C1 segment of cervical spinal cord (tissue), 14 donors: ENCODE results near the gene SCFD2.
A peak's percentile ranks its signal among the peaks of the same experiment; 100 is the strongest.

ENCODE experiments used
- DNase-seq, 14 donors: peaks; one replicate each; lab custom pipeline; 2025; lab: John Stamatoyannopoulos, UW

Gene SCFD2

DNA sequence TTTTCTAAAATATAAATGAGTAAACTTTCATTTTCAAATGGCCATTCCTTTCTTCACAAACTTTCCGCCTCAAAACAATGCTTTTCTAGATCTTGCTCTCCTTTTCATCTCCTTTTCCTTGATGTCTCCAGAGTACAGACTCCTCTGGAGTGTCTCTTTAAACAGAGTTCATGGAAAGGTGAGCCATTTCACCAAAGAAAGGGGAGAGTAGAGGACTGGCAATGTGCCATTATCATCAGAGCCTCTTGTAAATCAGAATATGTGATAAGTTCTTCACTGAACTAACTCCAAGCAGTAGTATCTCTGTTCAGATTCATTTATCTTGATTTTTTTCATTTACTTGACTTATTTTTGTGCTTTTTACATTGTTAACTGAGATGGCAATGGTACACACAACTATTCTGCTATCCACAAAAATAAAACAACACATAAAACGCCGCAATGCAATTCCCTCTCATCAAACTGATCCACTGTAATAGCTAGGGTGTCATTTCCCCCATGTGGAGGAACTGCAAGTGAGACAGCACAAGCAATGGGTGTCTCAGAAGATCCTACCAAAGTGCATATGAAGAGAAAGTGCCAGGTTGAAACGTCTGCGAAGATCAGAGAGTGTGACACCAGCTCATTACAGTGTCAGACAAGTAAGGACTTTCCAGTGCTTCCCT lies 378.3 kb downstream of the SCFD2 start:
- no peak for DNase-seq

DNA sequence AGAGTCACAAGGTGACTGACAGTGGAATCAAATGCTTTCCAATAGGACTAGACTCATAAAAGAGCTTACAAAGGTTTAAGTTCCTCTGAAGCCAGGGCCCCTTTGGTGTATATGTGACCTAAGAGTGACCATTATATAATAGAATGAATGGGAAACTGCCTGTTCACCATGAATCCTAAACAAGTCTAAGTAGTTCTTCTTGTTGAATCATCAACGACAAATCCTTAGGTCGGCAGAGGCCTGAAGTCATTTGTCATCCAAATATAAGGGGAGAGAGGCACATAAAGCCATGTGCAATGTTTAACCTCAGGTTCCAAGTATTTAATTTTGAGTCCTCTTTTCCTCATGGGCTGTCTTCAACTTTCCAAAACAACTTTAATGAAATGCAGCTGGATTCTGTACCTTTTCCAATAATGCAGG lies 381.4 kb downstream of the SCFD2 start:
- no peak for DNase-seq

DNA sequence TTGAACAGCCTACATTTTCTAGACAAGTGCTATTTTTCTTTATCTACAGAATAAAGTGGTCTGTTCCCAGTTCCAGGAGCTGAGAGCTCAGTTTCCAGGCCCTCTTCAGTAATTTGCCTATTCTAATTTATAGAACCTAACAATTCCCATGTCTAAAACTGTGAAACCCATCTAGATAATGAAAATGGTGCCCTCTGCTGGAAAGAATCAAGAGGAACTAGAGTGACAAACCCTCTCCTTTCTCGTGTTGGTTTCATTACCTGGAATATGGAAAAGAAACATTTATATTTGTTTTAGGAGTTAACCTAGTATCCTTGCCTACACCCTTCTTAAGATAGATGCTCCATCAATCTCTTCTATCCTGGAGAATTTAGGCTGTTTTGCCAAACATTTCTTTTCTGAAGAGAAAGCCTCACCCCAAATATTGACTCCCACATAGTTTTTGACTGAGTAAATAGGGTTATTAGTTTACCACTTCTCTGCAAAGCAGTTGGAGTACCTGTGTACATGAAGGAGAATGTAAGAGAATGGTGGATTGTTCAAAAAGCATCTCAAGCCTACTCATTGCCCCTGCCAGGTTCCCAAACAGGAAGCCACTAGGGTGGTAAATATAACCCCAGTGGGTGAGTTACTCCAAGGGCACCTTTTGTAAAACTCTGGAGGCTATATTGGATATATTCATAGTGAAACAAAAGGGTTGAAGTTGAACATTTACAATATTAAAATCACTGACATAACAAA lies 382.1 kb downstream of the SCFD2 start:
- DNase-seq = peak in 2 of 14 donors; percentile 13 to 68

DNA sequence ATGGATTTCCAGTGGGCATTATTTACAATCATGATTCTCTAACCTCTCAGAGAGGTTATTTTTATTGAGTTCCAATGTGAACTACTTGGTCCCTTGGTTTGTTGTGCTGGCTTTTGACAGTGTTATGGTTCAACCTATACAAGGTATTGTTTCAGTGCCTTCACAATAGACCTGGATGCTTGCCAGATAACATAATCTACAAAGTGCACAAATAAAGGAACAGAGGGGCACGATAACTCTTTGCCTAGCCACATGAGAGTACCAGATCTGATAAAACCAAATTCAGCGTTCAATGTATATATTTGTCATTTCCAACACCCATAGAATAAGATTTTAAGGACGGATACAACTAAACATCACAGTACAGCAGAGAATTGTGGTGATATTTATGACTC lies 382.9 kb downstream of the SCFD2 start:
- DNase-seq = no peak

DNA sequence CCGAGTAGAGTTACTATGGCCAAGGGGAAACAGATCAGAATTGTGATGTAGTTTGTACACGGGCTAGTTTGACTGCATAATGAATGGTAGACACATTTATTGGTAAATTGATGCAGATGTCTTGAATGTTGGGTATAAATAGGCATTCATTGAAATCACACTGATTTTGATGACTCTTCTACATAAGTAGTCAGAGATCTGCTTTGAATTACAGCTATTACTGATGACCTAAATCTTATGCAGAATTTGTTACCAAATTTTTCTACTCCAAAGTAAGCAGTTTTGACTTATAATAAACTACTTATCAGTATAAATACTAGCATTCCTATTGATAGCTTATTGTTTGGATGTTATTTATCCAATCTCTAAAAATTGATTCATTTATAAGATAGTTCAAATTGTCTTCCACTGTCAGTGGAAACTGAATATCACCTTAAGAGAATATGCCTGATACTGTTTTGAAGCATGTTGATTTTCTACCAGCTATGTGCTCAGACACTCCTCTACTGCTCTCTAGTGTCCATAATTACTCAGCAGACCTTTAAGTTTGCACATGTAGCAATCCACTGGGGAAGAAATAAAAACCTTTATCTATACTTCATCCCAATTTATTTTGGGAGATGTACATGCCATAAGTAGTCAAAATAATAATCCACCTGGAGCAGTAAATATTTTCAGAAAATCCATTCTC lies 383.5 kb downstream of the SCFD2 start:
- DNase-seq = peak in 1 of 14 donors; percentile 66

DNA sequence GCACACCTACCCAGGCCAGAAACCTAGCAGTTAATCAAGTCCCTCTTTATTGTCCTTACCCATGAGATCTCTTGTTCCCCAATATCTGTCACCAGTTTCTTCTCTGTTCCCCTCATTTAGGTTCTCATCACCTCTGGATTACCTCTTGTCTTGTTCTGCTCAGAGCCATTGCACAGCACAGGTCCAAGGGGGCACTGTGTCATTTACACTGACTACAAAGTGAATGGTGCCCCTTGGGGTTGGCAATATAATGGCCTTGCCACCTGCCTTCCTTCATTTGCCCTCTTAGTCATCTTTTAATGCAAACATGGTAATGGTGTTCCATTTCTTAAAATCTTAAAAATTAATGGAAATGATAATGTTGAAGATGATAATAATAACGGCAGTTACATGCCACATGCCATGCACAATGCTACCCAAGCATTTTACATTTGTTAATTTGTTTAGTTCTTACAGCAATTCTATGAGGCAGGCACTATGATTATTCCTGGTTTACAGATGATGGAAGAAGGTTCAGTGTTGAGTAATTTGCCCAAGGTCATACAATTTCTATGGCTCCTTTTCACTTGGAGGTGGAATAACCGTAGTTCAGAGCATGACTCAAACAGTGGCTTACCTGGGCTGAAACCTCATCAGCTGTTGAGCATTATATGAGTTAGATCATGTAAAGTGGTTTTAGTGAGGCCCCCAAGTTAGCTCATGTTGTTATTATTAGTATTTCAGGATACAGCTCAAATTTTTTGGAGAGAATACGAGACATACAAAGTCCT lies 385.9 kb downstream of the SCFD2 start:
- no peak for DNase-seq

DNA sequence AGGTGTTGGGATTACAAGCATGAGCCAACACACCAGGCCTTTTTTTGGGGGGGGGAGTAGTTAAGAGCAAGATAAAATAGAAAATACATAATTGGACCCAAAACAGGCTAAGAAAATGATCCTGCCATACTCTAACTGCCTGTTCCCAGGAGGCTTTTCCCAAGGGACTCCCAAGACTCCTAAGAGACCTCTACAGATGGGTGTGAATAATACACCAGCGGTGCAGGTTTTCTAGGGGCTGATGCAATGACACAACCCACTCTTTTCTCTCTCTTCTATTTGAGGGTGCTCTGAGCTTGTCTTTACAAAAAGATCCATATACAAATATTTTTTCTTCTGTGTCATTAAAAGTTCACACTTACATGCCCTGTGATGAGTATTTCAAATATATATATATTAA lies 386.8 kb downstream of the SCFD2 start:
- DNase-seq = no peak

DNA sequence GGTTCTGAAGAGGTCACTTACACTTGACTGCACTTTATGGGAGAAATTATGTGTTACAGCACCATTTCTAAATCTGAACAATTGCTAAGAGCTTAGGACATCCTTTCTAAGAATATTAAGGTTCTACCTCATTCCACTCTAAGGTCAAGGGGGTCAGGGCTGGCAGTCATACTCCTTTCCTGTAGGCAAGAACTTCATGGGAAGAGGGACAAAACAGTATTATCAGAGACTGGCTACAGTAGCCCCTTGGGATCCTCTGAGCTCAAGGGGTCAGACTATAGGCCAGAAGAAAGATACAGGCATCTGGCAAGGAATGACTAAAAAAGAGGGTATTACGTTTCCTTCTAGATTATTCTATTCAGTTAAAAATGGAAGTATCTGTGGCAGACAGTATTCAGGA lies 388.6 kb downstream of the SCFD2 start:
- DNase-seq = no peak

DNA sequence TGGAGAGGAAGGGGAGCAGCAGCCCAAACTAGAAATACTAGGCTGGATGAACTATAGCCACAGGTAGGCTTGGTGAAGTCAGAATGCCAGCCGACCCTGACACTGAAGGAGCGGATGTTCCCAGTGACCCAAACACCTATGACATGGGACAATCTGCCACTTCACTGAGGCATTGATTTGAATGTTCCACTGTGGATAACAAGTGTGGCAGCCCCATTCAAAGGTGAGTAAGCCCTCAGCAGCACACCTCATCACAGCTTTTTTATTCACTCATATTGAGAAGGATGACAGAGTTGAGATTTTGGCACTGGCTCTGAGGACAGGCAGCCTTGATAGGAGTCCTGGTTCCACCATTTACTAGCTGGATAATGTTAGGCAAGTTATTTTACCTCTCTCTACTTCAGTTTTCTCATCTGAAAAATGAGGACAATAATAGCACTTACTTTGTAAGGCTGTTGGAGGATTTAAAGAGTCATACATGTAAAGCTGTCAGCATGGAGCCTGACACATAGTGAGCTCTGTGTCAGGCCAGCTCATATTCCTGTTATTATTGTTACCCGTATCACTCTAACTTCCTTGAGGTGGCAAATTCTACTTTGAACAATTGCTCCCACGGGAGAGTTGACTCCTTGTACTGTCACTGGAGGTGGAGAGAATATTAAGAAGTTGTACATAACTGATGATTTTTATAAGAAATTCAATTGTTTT lies 389.2 kb downstream of the SCFD2 start:
- no peak for DNase-seq

DNA sequence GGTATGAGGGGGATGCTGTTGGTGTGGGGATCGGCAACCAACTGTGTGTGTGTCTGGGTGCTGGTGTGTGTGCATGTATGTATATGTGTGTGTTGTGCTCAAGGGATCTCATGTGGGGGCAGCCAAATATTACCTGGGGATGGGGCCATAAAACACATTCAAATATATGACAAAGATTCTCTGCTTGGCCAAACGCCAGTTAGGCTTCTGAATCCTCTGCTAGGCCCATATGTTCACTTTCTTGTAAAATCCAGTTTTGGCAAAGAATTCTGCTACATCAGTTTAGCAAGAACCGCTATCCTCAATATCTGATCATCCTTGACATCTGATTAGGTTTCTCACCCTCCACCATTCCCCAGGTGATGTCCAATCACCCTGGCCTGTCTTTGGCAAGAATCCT lies 397.2 kb downstream of the SCFD2 start:
- DNase-seq = peak in 1 of 14 donors; percentile 34

DNA sequence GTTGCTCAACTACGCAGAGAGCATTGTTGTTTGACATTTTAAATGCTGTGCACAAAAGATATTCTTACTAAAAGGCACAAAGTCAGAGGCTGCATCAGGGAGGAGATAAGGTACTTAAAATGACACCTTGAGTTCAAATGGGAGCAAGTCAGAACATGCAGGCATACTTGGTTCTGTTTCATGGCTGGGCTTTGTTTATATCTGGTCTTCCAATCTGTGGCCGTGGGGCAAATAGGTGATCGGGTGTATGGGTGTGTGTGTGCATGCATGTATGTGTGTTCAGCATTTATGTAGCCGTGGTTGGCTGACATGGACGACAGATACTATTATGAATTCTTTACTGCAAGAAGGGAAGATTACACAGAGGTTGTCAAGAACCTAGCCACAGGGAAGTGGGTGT lies 397.6 kb downstream of the SCFD2 start:
- DNase-seq = no peak

DNA sequence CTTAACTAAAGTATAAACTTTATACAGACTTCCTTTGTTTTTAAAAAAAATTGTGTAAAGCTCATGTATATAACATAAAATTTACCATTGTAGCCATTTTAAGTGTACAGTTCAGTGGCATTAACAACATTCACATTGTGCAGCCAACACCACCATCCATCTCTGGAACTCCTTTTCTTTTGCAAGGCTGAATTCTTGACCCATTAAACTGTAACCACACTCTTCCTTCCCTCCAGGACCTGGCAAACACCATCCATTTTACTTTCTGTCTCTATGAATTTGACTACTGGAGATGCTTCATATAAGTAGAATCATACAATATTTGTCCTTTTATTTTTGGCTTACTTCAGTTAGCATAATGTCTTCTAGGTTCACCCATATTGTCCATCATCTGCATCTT lies 399.1 kb downstream of the SCFD2 start:
- DNase-seq = no peak

DNA sequence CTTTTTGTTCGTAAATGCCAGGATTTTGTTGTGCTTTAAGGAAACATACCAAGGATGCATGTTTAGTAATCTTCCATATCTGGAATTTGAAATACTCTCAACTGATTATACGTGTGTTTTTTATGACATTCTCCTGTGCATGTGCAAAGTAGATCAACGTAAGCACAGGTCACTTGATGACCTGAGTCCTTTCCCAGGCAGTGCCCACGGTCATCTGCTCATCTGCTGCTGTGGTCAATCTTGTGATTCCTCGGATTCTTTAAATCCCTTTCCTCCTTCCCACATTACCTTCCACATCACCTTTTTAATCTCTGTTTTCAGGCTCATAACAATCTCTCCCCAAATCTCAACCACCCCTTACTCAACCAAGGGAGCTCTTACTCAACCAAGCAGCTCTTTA lies 399.7 kb downstream of the SCFD2 start:
- no peak for DNase-seq

DNA sequence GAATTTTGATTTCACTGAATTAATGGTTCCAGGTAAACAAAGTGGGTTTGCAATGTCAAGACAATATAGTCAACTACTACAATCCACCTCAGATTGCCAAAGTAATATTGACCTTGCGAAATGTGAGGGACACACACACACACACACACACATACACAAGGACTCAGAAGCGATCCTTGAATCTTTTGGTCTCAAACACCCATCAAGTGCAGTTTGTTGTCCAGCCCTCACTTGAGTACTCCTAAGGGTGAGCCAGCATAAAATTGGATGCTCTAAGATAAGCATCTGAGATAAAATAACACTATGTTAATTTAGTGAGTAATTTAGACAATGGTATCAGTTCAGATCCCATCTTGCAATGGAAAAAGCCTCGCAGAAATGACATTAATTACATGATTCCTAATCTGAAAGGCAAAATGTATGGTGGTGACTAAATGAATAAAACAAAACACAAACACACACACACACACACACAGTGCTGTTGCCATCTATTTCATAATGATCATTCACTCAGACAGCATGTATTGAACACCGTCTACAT lies 401.2 kb downstream of the SCFD2 start:
- DNase-seq = no peak

DNA sequence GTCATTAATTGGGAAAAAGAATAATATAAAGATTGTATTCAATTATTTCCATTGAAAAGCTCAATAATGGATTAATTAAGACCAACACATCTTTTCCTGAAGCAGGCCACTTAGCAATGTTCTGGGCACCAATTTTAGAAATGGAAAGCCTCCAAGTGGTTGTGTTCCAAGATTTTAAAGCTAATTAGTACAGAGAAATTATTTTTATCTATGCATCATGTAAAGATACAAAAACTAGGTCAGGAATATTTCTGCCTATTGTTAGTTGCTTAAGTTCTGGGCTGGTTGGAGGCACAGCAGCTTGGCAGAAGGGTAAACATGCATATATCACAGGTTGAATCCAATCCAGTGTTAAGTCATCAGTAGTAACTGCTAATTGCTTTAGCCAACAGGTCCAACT lies 401.9 kb downstream of the SCFD2 start:
- peak in 1 of 14 donors; percentile 58 for DNase-seq

DNA sequence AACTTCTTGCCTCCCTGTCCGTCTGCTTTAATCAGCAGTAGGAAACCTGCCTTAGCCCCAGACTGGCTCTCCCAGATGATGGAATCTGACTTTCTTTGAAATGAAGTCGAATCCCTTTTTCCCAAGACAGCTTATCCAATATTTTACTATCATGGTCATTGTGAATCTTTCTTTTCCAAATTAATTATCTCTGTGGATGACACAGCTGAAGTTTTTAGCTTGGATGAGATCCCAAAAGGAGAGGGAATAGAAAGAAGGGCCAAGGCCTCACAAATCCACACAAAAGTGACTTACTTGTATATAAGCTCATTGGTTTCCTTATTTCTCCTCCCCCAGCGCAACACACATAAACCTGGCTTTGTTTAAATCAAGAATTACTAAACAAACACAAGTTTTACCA lies 403.1 kb downstream of the SCFD2 start:
- DNase-seq = no peak

DNA sequence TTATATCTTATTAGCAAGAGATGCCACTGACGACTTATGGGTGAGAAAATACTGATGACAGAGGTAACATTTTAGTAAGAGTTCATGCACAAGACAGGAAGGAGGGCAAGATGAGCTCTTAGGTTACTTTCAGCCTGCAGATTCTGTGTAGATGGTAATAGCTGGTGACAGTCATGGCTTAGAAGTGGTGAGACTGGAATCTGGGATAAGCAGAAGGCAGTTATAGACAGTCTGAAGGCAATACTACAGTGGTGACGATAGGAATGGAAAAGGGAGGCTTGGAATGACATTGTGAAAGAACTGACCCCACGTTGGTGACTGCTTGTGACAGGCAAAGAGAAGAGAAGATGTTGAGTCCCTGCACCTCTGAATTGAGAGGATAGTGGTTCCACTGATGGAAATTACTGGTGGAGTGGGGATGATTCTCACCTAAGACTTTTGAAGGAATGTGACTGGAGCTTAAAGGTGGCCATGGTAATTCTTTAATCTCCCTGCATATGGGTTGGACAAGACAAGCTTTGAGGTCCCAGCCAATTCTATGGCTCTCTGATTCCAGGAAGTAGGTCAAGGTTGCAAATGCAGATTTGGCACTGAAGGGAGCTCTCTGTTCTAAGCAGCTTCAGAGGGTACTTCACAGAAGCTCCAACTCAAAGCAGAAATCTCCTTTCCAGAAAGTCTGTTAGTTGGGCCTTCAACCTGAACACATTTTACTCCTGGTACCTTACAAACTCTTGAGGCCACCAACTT lies 404.0 kb downstream of the SCFD2 start:
- DNase-seq = peak in 1 of 14 donors; percentile 29

DNA sequence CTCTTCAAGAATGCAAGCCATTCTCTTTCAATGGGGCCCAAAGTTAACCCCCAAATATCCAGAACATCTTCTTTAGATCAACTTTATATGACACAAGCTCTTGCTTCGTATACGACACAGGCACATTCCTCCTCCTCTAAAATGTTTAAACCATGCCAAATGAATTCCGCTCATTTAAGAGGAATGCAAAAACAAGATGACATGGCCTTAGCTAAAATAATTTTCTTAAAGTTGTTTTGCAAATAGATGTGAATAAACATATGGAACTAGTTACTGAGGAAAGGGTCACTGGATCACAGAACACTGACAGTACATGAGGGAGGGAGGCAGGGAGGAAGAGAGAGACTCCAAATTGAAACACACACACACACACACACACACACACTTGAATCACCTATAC lies 406.3 kb downstream of the SCFD2 start:
- DNase-seq = no peak

DNA sequence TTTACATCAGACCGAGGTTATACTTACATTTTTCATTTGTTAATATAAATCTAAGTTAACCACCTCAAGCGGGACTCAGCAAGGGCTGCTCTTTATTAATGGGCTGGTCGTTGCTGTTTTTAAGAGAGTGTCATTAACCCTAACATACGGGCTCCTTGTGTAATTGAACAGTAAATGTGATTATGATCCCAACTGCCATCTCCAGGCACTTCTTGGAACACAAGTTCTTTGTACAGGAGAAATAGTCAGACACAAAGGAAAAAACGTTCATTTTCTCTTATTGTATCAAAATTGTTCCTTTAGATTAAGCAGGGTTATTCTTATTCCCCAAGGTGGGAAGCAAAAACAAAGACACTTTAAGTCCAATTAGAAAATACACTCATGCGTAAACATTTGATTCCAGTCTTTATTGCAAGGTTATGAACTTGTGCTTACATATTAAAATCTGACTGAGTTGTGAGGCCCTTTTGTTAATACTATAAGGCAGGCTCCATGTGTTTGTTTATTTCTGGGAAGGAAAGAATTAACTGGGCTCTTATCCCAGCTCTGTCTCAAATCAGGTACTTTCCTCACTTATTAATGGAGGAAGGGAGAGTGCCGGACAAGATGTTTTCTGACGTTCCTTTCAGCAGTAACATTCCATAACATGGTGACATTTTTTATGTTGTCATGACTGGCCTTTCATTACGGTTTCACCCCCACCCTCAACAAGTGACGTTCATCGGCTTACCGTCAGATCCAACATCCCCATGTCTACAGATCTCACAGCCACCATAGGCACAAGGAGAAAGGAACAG lies 407.8 kb downstream of the SCFD2 start:
- no peak for DNase-seq
